Thoracic aorta (tissue), 2 donors: Measurements from ENCODE around the gene MYO5A. TPM values are rescaled to one million over a fixed set of nuclear protein-coding genes. Genes with fewer than 3 reads are reported as not detected.

ENCODE experiments used
- ATAC-seq: fragments of 150-250 bp; one replicate; pipeline ENCODE4 v1.8.0; 2017; ENCODE audit warnings: low read depth; ENCODE audit not compliant: insufficient number of reproducible peaks, low FRiP score
- DNase-seq: peaks from one replicate; pipeline ENCODE4 v3.0.0-alpha.2; 2020; ENCODE audit warnings: low spot score
- H3K27ac ChIP-seq, 2 donors: fragments of 200-600 bp; sonication (generic); 1 replicate in 1 of 2; 2 replicates in 1 of 2; pipeline ENCODE4 v1.5.1; 2016; ENCODE audit warnings: mild to moderate bottlenecking in 2 of 2, moderate library complexity in 2 of 2
- H3K27me3 ChIP-seq: fragments of 200-600 bp; sonication (generic); replicated peaks from 2 replicates; pipeline ENCODE4 v1.6.0; 2016; ENCODE audit warnings: mild to moderate bottlenecking; ENCODE audit not compliant: insufficient read depth
- H3K36me3 ChIP-seq: fragments of 200-600 bp; sonication (generic); one replicate; pipeline ENCODE4 v1.5.1; 2016
- H3K4me1 ChIP-seq, 2 donors: fragments of 200-600 bp; sonication (generic); 1 replicate in 1 of 2; 2 replicates in 1 of 2; pipeline versions ENCODE4 v1.5.1 to v1.6.0; 2016; ENCODE audit warnings: low read depth in 2 of 2, mild to moderate bottlenecking in 1 of 2; ENCODE audit not compliant: control insufficient read depth in 1 of 2
- H3K4me3 ChIP-seq: fragments of 200-600 bp; sonication (generic); 2 replicates; pipeline ENCODE4 v1.5.1; 2016; ENCODE audit warnings: mild to moderate bottlenecking
- H3K9me3 ChIP-seq: fragments of 200-600 bp; sonication (generic); 2 replicates; pipeline ENCODE4 v1.5.1; 2016
- CTCF ChIP-seq: fragments of 200-600 bp; sonication (generic); IDR thresholded peaks from one replicate; pipeline ENCODE4 v1.5.1; 2019; ENCODE audit warnings: antibody characterized with exemption
- total RNA-seq, 2 donors: library from RNA; depleted of rRNA; stranded (reverse); fragments of >200 nt; gene quantifications; one replicate each; pipeline versions ENCODE4 v1.1.0 to v1.2.3, GENCODE V29; 2016

Gene MYO5A
- total RNA-seq, 2 donors from 2014 or later, result 37.6 to 58.8 TPM

GRCh38 chr15:52392008-52392687 lies 136.5 kb downstream of the MYO5A start:
- H3K9me3 ChIP-seq, result no peaks in the 10 kb centered on the region
- H3K4me1 ChIP-seq, result no peaks in the 10 kb centered on the region
- no peak for TF ChIP-seq CTCF
- DNase-seq, result no peak
- no peaks in the 10 kb centered on the region for H3K27me3 ChIP-seq
- ATAC-seq, result no peak
- H3K4me3 ChIP-seq, result no peak overlapping the region
- no peak overlapping the region for H3K27ac ChIP-seq
- peaks cover 16% of the 10 kb centered on the region for H3K36me3 ChIP-seq

- Histone ChIP-seq H3K9me3 (no peaks in the 10 kb centered on the region), H3K4me1 (no peaks in the 10 kb centered on the region), H3K27me3 (no peaks in the 10 kb centered on the region), H3K4me3 (no peak overlapping the region), H3K27ac (no peak overlapping the region), H3K36me3 (peaks cover 21% of the 10 kb centered on the region)
- no peak for TF ChIP-seq CTCF
- ATAC-seq (no peak), DNase-seq (no peak)
Observed at GRCh38 chr15:52391069-52391468, 137.6 kb downstream of the MYO5A start.

DNA sequence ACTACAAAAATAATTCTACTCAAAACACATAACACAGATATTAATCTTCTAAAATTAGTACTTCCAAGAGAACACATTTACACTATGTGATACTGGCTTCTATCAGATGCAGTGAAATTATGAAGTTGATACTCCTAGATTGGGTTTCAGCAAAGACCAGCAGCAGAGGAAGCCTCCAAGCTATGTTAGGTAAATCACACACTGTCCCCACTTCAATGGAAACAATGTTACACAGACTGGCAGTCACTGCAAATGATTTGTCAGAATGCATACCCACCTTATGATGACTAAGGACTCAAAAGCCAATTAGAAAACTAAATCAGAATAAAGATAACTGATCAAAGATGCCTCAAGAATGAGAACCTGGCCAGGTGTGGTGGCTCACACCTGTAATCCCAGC lies 143.0 kb downstream of the MYO5A start:
- Histone ChIP-seq H3K9me3 (no peaks in the 10 kb centered on the region), H3K36me3 (peaks cover 27% of the 10 kb centered on the region), H3K27me3 (no peaks in the 10 kb centered on the region), H3K4me1 (no peaks in the 10 kb centered on the region), H3K4me3 (no peak overlapping the region), H3K27ac (no peak overlapping the region)
- no peak for TF ChIP-seq CTCF
- no peak for ATAC-seq
- no peak for DNase-seq

- ATAC-seq, result no peak
- H3K4me3 ChIP-seq, result no peak overlapping the region
- no peaks in the 10 kb centered on the region for H3K4me1 ChIP-seq
- no peak for DNase-seq
- H3K27me3 ChIP-seq, result no peaks in the 10 kb centered on the region
- no peaks in the 10 kb centered on the region for H3K9me3 ChIP-seq
- H3K36me3 ChIP-seq, result peaks cover 25% of the 10 kb centered on the region
- TF ChIP-seq CTCF, result no peak
- no peak overlapping the region for H3K27ac ChIP-seq
Observed at GRCh38 chr15:52383100-52383588, 145.5 kb downstream of the MYO5A start.

GRCh38 chr15:52382647-52383046 lies 146.0 kb downstream of the MYO5A start:
- Histone ChIP-seq H3K9me3 (no peaks in the 10 kb centered on the region), H3K36me3 (peaks cover 23% of the 10 kb centered on the region)
- DNase-seq, result no peak

More at GRCh38 chr15:52382647-52383046, 146.0 kb downstream of the MYO5A start:
- no peak overlapping the region for H3K4me3 ChIP-seq
- no peak for ATAC-seq
- H3K27me3 ChIP-seq, result no peaks in the 10 kb centered on the region
- H3K27ac ChIP-seq, result no peak overlapping the region
- H3K4me1 ChIP-seq, result no peaks in the 10 kb centered on the region
- TF ChIP-seq CTCF, result no peak
